Measurements from ENCODE around the gene FAM184A.

Gene FAM184A

GRCh38 chr6:118921084-118921483, 157.4 kb downstream of the FAM184A start:
- no peak for DNase-seq (ENCODE audit: extremely low read depth in 1 of 2, low read depth in 1 of 2)

DNA sequence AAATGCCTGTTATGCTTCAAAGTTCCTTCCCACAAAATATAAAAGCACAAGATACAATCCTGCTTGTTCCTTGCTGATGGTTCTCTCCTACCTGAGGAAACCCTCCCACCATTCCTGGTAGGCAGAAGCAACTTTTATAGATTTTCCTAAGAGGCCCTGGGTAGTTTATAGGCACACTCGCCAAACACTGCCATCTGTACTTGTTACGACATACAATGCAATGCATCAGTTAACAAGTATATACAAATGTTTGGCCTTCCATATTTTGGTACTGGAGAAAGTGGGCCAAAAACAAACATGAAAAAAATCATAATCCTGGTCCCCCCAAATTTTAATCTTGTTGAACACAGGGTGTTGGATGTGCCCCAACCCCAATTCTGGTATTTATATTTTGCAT, 160.1 kb downstream of the FAM184A start:
- DNase-seq (ENCODE audit: extremely low read depth in 1 of 2, low read depth in 1 of 2), result no peak

DNA sequence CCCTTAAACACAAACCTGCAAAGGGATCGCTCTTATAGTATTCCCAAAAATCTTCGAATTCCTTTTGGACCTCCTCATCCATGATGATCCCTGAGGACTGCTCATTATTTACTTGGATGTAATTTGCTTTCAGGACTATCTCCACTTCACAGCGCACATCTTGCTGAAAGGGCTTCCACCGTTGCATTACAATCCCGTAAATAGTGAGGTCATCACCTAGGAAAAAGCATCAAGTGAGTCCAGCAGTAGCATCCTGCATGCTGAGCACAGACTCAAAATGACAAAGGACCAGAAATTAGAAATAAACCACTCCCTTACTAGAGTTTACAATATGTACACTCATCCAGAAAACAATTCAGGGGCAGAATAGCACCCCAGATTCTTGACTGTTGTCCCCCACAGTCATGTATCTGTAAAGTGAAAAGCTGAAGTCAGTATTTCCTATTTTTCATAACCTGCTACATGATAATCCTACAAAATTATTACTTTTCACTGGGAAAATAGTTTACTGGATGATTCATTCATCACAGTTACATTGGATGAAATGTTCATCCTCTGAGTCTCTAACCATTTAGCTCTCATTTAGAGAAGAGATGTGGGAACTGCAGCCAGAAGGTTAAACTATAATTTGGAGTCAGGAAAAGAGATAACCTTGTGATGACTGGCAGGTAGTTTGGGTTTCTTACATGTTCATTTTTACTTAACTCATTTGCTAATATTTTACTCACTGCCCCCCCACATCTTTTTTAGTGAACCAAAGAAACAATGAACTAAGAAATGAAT, 160.7 kb downstream of the FAM184A start:
- DNase-seq (ENCODE audit: extremely low read depth in 1 of 2, low read depth in 1 of 2), result no peak

DNA sequence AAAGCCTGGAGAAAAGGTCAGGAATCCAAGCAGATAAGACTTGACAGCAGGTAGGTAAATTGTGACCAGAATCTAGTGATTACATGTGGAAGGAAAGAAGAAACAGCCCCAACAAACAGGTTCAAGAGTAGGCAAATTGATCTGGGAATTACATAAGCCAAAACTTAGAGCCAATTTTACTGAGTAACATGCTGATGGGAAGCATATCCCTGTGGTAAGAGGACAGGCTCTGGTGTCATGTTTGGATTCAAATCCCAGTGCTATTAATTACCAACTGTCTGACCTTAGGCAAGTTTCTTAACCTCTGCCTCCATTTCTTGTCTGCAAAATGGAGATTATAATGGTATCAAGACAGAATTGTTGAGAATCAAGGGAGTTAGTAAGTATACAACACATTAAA, 163.9 kb downstream of the FAM184A start:
- no peak for DNase-seq (ENCODE audit: extremely low read depth in 1 of 2, low read depth in 1 of 2)

- DNase-seq (ENCODE audit: extremely low read depth in 1 of 2, low read depth in 1 of 2), result no peak
Measured at GRCh38 chr6:118913161-118913560, 165.3 kb downstream of the FAM184A start.

DNA sequence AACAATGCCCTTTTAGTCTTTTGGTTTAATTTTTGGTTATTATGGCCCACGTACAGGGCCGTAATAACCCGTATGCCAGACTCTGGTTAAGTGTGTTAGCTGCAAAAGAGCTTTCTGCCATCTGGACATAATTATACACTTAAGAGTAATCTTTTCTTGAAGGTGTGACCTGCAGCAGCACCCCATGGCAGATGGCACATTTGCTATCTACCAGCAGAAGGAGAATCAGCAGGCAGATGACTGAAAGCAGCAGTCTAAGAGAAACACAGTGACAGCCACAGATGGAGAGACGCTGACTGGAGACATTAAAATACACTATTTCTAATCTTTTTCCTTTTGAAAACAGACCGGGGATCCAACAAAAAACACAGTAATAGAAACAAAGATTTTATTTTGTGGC, 165.8 kb downstream of the FAM184A start:
- DNase-seq (ENCODE audit: extremely low read depth in 1 of 2, low read depth in 1 of 2), result no peak

Data from stimulated activated CD8-positive, alpha-beta memory T cell treated with anti-CD3 and anti-CD28 coated beads, Interleukin-7, amount 100 ng/mL, for 48 hours (primary cell).